ENCODE data around the gene NEMP2. TPM values are rescaled to one million over a fixed set of nuclear protein-coding genes. Genes with fewer than 3 reads are reported as not detected.

Gene NEMP2
- total RNA-seq, 1 donor from 2014 or later, result 15.0 TPM

- TF ChIP-seq, protein P1, sequence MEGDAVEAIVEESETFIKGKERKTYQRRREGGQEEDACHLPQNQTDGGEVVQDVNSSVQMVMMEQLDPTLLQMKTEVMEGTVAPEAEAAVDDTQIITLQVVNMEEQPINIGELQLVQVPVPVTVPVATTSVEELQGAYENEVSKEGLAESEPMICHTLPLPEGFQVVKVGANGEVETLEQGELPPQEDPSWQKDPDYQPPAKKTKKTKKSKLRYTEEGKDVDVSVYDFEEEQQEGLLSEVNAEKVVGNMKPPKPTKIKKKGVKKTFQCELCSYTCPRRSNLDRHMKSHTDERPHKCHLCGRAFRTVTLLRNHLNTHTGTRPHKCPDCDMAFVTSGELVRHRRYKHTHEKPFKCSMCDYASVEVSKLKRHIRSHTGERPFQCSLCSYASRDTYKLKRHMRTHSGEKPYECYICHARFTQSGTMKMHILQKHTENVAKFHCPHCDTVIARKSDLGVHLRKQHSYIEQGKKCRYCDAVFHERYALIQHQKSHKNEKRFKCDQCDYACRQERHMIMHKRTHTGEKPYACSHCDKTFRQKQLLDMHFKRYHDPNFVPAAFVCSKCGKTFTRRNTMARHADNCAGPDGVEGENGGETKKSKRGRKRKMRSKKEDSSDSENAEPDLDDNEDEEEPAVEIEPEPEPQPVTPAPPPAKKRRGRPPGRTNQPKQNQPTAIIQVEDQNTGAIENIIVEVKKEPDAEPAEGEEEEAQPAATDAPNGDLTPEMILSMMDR (conservative IDR thresholded peaks at IDR 0.05; ENCODE audit: low read depth, low read length), result no peak
- DNase-seq (ENCODE audit: low read depth), result no peak
- H3K4me3 ChIP-seq (ENCODE audit: low read depth, low read length), result no peak overlapping the region
These were observed 44.5 kb upstream of the NEMP2 start for GRCh38 chr2:190579058-190579410.

DNA sequence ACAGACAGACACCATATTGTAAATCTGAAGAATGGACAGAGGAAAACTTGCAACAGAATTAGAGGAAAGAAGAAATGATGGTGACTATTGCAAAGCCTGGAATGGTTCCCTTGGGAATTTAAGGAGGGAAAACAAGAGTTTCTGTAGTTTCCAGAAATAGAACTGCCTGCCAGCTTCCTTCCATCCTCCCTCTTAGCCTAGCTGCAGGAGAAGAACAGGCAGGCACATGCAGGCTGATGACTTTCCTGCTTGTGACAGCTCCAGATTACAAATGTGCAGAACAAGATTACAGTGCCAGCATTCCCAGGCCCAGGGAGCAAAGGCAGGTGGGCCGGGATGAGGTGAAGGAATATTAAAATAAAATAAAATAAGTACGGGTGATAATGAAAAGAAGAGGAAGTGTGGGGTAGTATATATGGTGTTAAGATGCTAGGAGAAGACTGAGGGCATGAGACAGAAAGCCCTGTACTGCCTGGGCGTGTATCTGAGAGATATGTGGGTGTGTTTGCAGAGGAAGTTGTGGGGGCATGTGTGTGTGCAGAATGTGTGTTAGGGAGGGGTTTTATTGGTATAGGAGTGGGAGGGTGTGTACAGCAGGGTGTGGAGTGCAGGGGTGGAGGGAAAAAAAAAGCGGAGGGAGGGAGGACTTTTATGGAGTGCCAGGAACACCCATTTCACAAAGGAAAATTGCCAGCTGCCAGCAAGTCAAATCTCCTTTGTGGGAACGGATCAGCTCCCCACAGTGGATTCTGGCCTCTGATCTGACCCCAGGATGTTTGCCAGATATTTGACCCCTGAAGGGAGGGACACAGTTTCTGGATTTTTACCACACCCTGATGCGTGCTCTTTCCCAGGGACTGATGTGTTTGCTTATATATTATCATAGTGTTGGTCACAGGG, 43.9 kb upstream of the NEMP2 start:
- TF ChIP-seq, protein P1 (conservative IDR thresholded peaks at IDR 0.05; ENCODE audit: low read depth, low read length), result no peak
- no peak overlapping the region for H3K4me3 ChIP-seq (ENCODE audit: low read depth, low read length)
- no peak for DNase-seq (ENCODE audit: low read depth)

- no peak overlapping the region for H3K4me3 ChIP-seq (ENCODE audit: low read depth, low read length)
- TF ChIP-seq, protein P1 (conservative IDR thresholded peaks at IDR 0.05; ENCODE audit: low read depth, low read length), result no peak
- DNase-seq (ENCODE audit: low read depth), result no peak
These were observed 42.1 kb upstream of the NEMP2 start for GRCh38 chr2:190576573-190576972.

GRCh38 chr2:190575263-190575662, 40.7 kb upstream of the NEMP2 start:
- no peak overlapping the region for H3K4me3 ChIP-seq (ENCODE audit: low read depth, low read length)
- TF ChIP-seq, protein P1 (conservative IDR thresholded peaks at IDR 0.05; ENCODE audit: low read depth, low read length), result no peak
- no peak for DNase-seq (ENCODE audit: low read depth)

- TF ChIP-seq, protein P1 (conservative IDR thresholded peaks at IDR 0.05; ENCODE audit: low read depth, low read length), result no peak
- no peak for DNase-seq (ENCODE audit: low read depth)
- H3K4me3 ChIP-seq (ENCODE audit: low read depth, low read length), result no peak overlapping the region
These were observed 39.6 kb upstream of the NEMP2 start for GRCh38 chr2:190574169-190574568.

DNA sequence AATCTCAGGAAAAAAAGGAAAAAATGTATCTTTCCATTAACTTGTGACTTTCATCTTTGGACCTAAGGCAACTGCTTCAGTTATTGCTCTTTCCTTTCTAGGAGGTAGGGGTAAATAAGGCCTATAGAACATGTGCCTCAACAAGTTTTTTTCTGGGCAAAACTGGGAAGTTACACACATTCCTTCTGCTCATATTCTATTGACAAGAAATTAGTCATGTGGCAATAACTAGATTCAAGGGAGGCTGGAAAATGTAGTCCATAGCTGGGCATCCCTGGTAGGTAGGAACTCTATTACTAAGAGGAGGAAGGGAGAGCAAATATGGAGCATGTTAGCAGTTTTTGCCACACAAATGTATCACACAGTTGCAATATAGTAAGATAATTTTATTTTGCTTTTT, 37.7 kb upstream of the NEMP2 start:
- no peak overlapping the region for H3K4me3 ChIP-seq (ENCODE audit: low read depth, low read length)
- TF ChIP-seq, protein P1 (conservative IDR thresholded peaks at IDR 0.05; ENCODE audit: low read depth, low read length), result no peak
- DNase-seq (ENCODE audit: low read depth), result no peak

GRCh38 chr2:190571686-190572085, 37.2 kb upstream of the NEMP2 start:
- no peak for DNase-seq (ENCODE audit: low read depth)

More at GRCh38 chr2:190571686-190572085, 37.2 kb upstream of the NEMP2 start:
- H3K4me3 ChIP-seq (ENCODE audit: low read depth, low read length), result no peak overlapping the region
- TF ChIP-seq, protein P1 (conservative IDR thresholded peaks at IDR 0.05; ENCODE audit: low read depth, low read length), result no peak
